ENCODE measurements around the gene TFCP2L1.

DNA sequence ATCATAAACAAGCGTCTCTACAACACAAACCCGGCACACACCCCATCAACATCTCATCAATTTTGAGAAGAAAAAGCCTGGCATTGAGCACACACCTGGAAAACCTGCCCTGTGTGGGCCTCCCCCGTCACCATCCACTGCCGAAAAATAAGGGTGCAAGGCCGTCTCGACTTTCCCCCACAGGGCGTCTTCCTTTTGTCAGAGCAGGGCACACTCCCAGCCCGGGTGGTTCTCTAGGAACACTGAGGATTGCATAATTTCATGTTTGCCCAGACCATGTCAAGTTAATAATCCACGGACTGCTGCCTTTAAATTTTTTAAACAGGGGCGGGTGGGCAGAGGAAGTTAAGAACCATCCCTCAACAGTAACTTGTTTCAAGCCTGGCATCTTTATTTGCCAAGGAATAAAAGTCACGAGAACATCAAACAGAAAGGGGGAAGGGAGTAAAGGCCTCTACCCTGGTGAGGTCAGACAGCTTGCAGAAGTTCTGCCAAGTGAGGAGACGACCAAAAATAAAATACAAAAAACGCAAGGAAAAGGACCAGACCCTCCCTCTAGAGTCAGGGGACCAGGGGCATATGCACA, 2.1 kb downstream of the TFCP2L1 start:
- TF ChIP-seq, protein P1, sequence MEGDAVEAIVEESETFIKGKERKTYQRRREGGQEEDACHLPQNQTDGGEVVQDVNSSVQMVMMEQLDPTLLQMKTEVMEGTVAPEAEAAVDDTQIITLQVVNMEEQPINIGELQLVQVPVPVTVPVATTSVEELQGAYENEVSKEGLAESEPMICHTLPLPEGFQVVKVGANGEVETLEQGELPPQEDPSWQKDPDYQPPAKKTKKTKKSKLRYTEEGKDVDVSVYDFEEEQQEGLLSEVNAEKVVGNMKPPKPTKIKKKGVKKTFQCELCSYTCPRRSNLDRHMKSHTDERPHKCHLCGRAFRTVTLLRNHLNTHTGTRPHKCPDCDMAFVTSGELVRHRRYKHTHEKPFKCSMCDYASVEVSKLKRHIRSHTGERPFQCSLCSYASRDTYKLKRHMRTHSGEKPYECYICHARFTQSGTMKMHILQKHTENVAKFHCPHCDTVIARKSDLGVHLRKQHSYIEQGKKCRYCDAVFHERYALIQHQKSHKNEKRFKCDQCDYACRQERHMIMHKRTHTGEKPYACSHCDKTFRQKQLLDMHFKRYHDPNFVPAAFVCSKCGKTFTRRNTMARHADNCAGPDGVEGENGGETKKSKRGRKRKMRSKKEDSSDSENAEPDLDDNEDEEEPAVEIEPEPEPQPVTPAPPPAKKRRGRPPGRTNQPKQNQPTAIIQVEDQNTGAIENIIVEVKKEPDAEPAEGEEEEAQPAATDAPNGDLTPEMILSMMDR (IDR thresholded peaks at IDR 0.05 in 8 of 11, conservative IDR thresholded peaks at IDR 0.05 in 3 of 11) = no peak
- no peak for TF ChIP-seq POLR2A (IDR thresholded peaks at IDR 0.05)

All from spleen (tissue), 7 donors.